Trophoblast cell (in vitro differentiated cells and primary cell): ENCODE results near the gene PHLDB3.
"Not testable (repeated sequence)": the region's sequence is repeated elsewhere in the genome, so short reads cannot be mapped to it uniquely, and the experiment has no call there.

ENCODE experiments used
- DNase-seq, 2 donors: peaks; one replicate each; pipeline ENCODE4 v3.0.0-alpha.2; 2016
- H2AFZ ChIP-seq: 2 replicates; pipeline ENCODE4 v1.6.1; 2013; ENCODE audit warnings: low read length, moderate library complexity, mild to moderate bottlenecking; ENCODE audit not compliant: insufficient read depth, poor library complexity
- H2AK5ac ChIP-seq: 2 replicates; pipeline ENCODE4 v1.6.1; 2013; ENCODE audit warnings: mild to moderate bottlenecking, low read length
- H2BK120ac ChIP-seq: 2 replicates; pipeline ENCODE4 v1.6.1; 2013; ENCODE audit warnings: low read length, mild to moderate bottlenecking, moderate library complexity; ENCODE audit not compliant: insufficient read depth, poor library complexity
- H2BK12ac ChIP-seq: 2 replicates; pipeline ENCODE4 v1.6.1; 2013; ENCODE audit warnings: mild to moderate bottlenecking, low read length, moderate library complexity
- H2BK5ac ChIP-seq: 2 replicates; pipeline ENCODE4 v1.6.1; 2013; ENCODE audit warnings: low read length, low read depth, moderate library complexity, mild to moderate bottlenecking; ENCODE audit not compliant: poor library complexity
- H3K14ac ChIP-seq: 2 replicates; pipeline ENCODE4 v1.6.1; 2013; ENCODE audit warnings: mild to moderate bottlenecking, low read length
- H3K18ac ChIP-seq: 2 replicates; pipeline ENCODE4 v1.6.1; 2013; ENCODE audit warnings: mild to moderate bottlenecking, low read length
- H3K23ac ChIP-seq: 2 replicates; pipeline ENCODE4 v1.6.1; 2013; ENCODE audit warnings: low read length
- H3K27ac ChIP-seq: 2 replicates; pipeline ENCODE4 v1.5.1; 2013; ENCODE audit warnings: low read depth, mild to moderate bottlenecking, inconsistent platforms, low read length, moderate library complexity
- H3K27me3 ChIP-seq: 2 replicates; pipeline ENCODE4 v1.6.1; 2013; ENCODE audit warnings: inconsistent platforms, mild to moderate bottlenecking, low read length, moderate library complexity; ENCODE audit not compliant: insufficient read depth
- H3K36me3 ChIP-seq, 2 experiments: 1 replicate in 1 of 2; 2 replicates in 1 of 2; pipeline ENCODE4 v1.6.1; 2013; ENCODE audit warnings: low read length in 2 of 2, mild to moderate bottlenecking in 2 of 2, moderate library complexity in 1 of 2; ENCODE audit not compliant: insufficient read depth in 2 of 2, control insufficient read depth in 1 of 2
- H3K4ac ChIP-seq: 2 replicates; pipeline ENCODE4 v1.6.1; 2013; ENCODE audit warnings: low read depth, mild to moderate bottlenecking, low read length, moderate library complexity
- H3K4me1 ChIP-seq, 2 experiments: 1 replicate in 1 of 2; 2 replicates in 1 of 2; pipeline ENCODE4 v1.6.1; 2013; ENCODE audit warnings: low read length in 2 of 2, mild to moderate bottlenecking in 2 of 2, moderate library complexity in 1 of 2; ENCODE audit not compliant: insufficient read depth in 2 of 2, control insufficient read depth in 1 of 2
- H3K4me2 ChIP-seq: 2 replicates; pipeline ENCODE4 v1.6.1; 2013; ENCODE audit warnings: inconsistent platforms, mild to moderate bottlenecking, low read length, moderate library complexity
- H3K4me3 ChIP-seq: 2 replicates; pipeline ENCODE4 v1.5.1; 2013; ENCODE audit warnings: mild to moderate bottlenecking, low read depth, low read length, inconsistent platforms
- H3K79me1 ChIP-seq: one replicate; pipeline ENCODE4 v1.6.1; 2013; ENCODE audit warnings: low read length
- H3K79me2 ChIP-seq: 2 replicates; pipeline ENCODE4 v1.6.1; 2013; ENCODE audit warnings: low read length, mild to moderate bottlenecking; ENCODE audit not compliant: control insufficient read depth, insufficient read depth, poor library complexity
- H3K9ac ChIP-seq: 2 replicates; pipeline ENCODE4 v1.6.1; 2013; ENCODE audit warnings: mild to moderate bottlenecking, low read length
- H3K9me3 ChIP-seq: 2 replicates; pipeline ENCODE4 v1.6.1; 2013; ENCODE audit warnings: low read depth, mild to moderate bottlenecking, control low read depth, inconsistent platforms, low read length; ENCODE audit not compliant: insufficient read depth
- H4K12ac ChIP-seq: 2 replicates; pipeline ENCODE4 v1.6.1; 2013; ENCODE audit warnings: low read depth, mild to moderate bottlenecking, low read length, moderate library complexity
- H4K8ac ChIP-seq: 2 replicates; pipeline ENCODE4 v1.6.1; 2013; ENCODE audit warnings: low read depth, mild to moderate bottlenecking, low read length, moderate library complexity
- H4K91ac ChIP-seq: one replicate; pipeline ENCODE4 v1.6.1; 2013; ENCODE audit warnings: low read depth, mild to moderate bottlenecking, low read length, moderate library complexity
- WGBS: extraction: QIAGEN DNeasy Blood & Tissue Kit; methylation state at CpG from one replicate; pipeline ENCODE4 v1.1.7; 2013; ENCODE audit warnings: missing lambda C conversion rate; ENCODE audit not compliant: insufficient read length, insufficient coverage; ENCODE audit errors: extremely low coverage; 5-methylcytosine and 5-hydroxymethylcytosine counted together

Gene PHLDB3

DNA sequence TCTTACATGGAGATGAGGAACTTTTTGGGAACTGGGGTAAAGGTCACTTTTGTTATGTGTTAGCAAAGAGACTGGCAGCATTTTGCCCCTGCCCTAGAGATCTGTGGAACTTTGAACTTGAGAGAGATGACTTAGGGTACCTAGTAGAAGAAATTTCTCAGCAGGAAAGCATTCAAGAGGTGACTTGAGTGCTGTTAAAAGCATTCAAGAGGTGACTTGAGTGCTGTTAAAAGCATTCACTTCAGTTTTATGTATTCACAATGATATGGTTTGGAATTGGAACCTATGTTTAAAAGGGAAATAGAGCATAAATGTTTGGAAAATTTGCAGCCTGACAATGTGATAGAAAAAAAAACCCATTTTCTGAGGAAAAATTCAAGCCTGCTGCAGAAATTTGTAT is 7.9 kb upstream of the PHLDB3 start:
- not testable (repeated sequence) for H3K9me3 ChIP-seq, DNase-seq, H2AK5ac ChIP-seq, H2AFZ ChIP-seq, H2BK120ac ChIP-seq, H3K23ac ChIP-seq, H2BK5ac ChIP-seq, H3K27ac ChIP-seq, H3K79me1 ChIP-seq, H3K4me3 ChIP-seq, H3K18ac ChIP-seq, H2BK12ac ChIP-seq, H4K8ac ChIP-seq, H4K91ac ChIP-seq, H3K9ac ChIP-seq, H3K4me1 ChIP-seq, H3K4me2 ChIP-seq, H3K27me3 ChIP-seq, H3K4ac ChIP-seq, H3K79me2 ChIP-seq, H4K12ac ChIP-seq, H3K14ac ChIP-seq
- peaks cover 11 to 16% of the 10 kb centered on the region in 2 experiments for H3K36me3 ChIP-seq

DNA sequence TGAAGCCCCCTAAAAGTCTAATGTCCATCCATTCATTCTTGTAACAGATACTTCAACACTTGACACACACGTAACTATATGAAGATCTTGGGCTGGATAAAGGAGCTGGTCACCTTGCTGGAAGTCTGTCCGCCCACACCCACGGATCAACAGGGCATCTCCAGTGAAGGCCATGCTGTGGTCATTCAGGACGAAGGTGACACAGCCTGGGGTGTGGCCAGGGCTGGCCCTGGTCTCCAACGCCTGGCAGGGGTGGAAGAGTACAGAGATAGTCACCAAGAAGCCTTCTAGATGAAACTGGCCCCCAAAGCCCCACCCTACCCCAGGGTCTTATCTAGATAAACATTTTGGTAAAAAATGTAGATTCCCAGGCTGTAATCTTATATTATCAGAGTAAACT is 6.8 kb upstream of the PHLDB3 start:
- Histone ChIP-seq H2BK120ac (no peak overlapping the region), H3K23ac (no peak overlapping the region), H3K27me3 (no peaks in the 10 kb centered on the region), H4K12ac (no peak overlapping the region), H2AK5ac (no peak overlapping the region), H3K9me3 (no peaks in the 10 kb centered on the region), H3K4ac (no peak overlapping the region), H3K36me3 (peaks cover 11 to 16% of the 10 kb centered on the region in 2 experiments), H3K79me1 (no peaks in the 10 kb centered on the region), H3K27ac (no peak overlapping the region), H3K4me2 (no peak overlapping the region), H3K79me2 (no peaks in the 10 kb centered on the region), H3K18ac (no peak overlapping the region), H3K9ac (no peak overlapping the region), H3K14ac (no peak overlapping the region), H2BK12ac (no peak overlapping the region), H4K91ac (no peak overlapping the region), H3K4me1 (no peaks in the 10 kb centered on the region), H2AFZ (no peak overlapping the region), H4K8ac (no peak overlapping the region), H3K4me3 (no peak overlapping the region), H2BK5ac (no peak overlapping the region)
- no peak for DNase-seq
- whole genome bisulfite sequencing: no CpG with 5 or more reads among the region's 5 CpGs

DNA sequence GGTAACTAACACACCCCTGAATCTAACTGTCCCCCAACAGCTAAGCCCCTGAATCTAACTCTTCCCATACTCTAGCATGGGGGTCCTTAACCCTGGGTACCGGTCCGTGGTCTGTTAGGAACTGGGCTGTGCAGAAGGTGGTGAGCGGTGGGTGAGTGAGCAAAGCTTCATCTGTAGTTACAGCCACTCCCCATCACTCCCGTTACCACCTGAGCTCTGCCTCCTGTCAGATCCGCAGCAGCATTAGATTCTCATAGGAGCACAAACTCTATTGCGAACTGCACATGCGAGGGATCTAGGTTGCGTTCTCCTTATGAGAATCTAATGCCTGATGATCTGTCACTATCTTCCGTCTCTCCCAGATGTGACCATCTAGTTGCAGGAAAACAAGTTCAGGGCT is 6.2 kb upstream of the PHLDB3 start:
- H4K8ac ChIP-seq: no peak overlapping the region
- no peak overlapping the region for H2BK12ac ChIP-seq
- H3K4ac ChIP-seq: no peak overlapping the region
- no peak for DNase-seq
- H3K4me1 ChIP-seq: no peaks in the 10 kb centered on the region
- no peak overlapping the region for H2AK5ac ChIP-seq
- no peak overlapping the region for H3K4me3 ChIP-seq
- H3K79me2 ChIP-seq: no peaks in the 10 kb centered on the region
- no peaks in the 10 kb centered on the region for H3K79me1 ChIP-seq
- no peaks in the 10 kb centered on the region for H3K9me3 ChIP-seq
- no peak overlapping the region for H2BK120ac ChIP-seq
- no CpG with 5 or more reads among the region's 9 CpGs for WGBS
- H3K36me3 ChIP-seq: peaks cover 11 to 16% of the 10 kb centered on the region in 2 experiments
- no peak overlapping the region for H3K23ac ChIP-seq
- no peak overlapping the region for H4K12ac ChIP-seq
- no peak overlapping the region for H4K91ac ChIP-seq
- no peak overlapping the region for H2BK5ac ChIP-seq
- H3K14ac ChIP-seq: no peak overlapping the region
- H3K4me2 ChIP-seq: no peak overlapping the region
- no peak overlapping the region for H3K9ac ChIP-seq
- no peak overlapping the region for H3K18ac ChIP-seq
- H2AFZ ChIP-seq: no peak overlapping the region
- no peak overlapping the region for H3K27ac ChIP-seq
- no peaks in the 10 kb centered on the region for H3K27me3 ChIP-seq

DNA sequence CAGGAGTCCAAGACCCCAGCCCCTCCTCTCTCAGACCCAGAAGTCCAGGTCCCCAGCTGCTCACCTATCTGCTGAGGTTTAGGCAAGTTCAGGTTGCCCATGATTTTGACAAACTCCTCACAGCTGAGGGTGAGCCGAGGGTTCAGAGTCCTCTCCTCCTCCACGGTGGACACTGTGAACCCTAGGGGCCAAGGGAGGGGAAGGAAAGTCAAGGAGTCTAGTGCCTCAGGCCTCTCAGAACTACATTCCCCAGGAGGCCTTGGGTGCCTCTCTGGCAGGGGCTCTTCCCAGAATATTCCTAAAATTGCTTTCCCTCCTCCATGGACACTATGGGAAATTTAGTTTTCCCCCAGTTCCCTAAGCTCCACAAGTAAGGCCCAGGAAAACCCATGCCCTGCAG is 3.3 kb upstream of the PHLDB3 start:
- Histone ChIP-seq H3K18ac (no peak overlapping the region), H3K4me2 (no peak overlapping the region), H4K91ac (no peak overlapping the region), H3K9ac (no peak overlapping the region), H3K27ac (no peak overlapping the region), H2BK5ac (no peak overlapping the region), H3K4me3 (no peak overlapping the region), H3K9me3 (no peaks in the 10 kb centered on the region), H2AFZ (no peak overlapping the region), H3K23ac (no peak overlapping the region), H3K4me1 (peaks cover 4 to 5% of the 10 kb centered on the region in 2 experiments), H2BK12ac (no peak overlapping the region), H3K27me3 (no peaks in the 10 kb centered on the region), H3K14ac (no peak overlapping the region), H3K79me2 (peaks cover 2% of the 10 kb centered on the region), H3K4ac (no peak overlapping the region), H3K36me3 (peaks cover 11 to 12% of the 10 kb centered on the region in 2 experiments), H4K12ac (no peak overlapping the region), H3K79me1 (peaks cover 12% of the 10 kb centered on the region), H2BK120ac (no peak overlapping the region), H4K8ac (no peak overlapping the region), H2AK5ac (no peak overlapping the region)
- DNase-seq: no peak
- WGBS: no CpG with 5 or more reads among the region's 2 CpGs
